Measurements from ENCODE around the gene VPS25. TPM values are rescaled to one million over a fixed set of nuclear protein-coding genes. Genes with fewer than 3 reads are reported as not detected.
"Not testable (repeated sequence)": the region's sequence is repeated elsewhere in the genome, so short reads cannot be mapped to it uniquely, and the experiment has no call there.

VPS25 gene
- 33.2 TPM for total RNA-seq (ENCODE audit: insufficient read depth, low replicate concordance)

DNA sequence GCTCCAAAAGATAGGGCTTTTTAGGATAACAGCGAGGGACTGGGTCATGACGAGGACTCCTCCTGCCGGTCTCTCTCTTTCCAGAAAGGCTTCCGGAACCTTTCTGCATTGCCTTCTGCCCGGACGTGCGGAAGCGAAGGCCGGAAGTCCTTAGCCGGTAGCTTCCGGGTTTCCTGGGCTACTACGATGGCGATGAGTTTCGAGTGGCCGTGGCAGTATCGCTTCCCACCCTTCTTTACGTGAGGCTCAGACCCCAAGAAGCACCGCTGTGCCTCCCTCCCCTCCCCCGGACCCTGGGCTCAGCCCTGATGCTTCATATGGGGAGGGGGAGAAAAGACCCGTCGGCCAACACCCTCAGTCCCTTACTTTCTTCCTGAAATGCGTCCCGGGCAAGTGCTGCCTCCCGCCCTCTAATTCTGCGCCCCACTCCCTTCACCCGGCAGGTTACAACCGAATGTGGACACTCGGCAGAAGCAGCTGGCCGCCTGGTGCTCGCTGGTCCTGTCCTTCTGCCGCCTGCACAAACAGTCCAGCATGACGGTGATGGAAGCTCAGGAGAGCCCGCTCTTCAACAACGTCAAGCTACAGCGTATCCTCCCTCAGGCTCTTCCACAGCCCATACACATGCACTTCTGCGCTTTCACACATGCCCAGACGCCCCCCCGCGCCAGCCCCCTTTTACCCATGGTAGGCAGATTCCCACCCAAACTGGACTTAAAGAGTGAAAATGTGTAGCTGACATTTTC, at the start of gene VPS25:
Gene VPS25, plus strand, starts transcription at position 160 of the 746 bp plus-strand sequence. Its CDS starts 27 bp downstream, at position 187.
- peak; percentile 87 for DNase-seq (ENCODE audit: low spot score)

GRCh38 chr17:42723636-42724035, 49.6 kb upstream of the VPS25 start:
- no peak for DNase-seq (ENCODE audit: low spot score)

DNA sequence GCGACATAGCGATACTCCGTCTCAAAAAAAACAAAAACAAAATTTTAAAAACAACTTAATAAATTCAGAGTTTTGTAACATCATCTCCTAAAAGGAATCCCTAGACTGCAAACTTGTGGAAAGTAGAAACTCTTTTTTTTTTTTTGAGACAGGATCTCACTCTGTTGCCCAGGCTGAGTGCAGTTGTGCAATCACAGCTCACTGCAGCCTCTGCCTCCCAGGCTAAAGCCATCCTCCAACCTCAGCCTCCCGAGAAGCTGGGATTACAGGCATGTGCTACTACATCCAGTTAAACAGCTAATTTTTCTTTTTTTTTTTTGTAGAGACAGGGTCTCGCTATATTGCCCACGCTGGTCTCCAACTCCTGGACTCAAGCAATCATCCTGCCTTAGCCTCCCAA, 48.1 kb upstream of the VPS25 start:
- no peak for DNase-seq (ENCODE audit: low spot score)

DNA sequence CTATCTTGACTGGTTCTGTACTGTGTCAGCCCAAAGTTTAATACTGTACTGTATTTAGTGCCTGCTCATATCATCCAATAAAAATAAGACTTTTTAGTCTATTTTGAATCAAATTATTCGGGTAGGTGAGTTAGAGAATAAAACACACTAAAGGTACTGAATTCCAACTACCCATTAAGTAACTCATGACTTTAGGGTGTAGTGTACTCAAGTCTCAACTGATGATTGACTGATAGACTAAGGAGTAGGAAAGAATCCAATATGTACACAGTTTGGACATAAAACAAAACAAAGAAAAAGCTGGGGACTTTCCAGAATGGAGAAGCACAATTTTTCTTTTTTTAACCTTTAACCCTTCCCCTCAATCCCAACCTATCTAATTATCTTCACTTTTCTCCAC, 32.5 kb upstream of the VPS25 start:
- DNase-seq (ENCODE audit: low spot score) = no peak

DNA sequence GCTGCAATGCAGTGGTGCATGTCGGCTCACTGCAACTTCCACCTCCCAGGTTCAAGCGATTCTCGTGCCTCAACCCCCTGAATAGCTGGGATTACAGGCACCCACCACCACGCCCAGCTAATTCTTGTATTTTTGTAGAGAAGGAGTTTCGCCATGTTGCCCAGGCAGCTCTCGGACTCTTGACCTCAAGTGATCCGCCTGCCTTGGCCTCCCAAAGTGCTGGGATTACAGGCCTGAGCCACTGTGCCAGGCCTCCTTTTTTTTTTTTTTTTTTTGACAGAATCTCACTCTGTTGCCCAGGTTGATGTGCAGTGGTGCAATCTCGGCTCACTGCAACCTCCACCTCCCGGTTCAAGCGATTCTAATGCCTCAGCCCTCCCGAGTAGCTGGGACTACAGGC, 30.3 kb upstream of the VPS25 start:
- not testable (repeated sequence) for DNase-seq (ENCODE audit: low spot score)

DNA sequence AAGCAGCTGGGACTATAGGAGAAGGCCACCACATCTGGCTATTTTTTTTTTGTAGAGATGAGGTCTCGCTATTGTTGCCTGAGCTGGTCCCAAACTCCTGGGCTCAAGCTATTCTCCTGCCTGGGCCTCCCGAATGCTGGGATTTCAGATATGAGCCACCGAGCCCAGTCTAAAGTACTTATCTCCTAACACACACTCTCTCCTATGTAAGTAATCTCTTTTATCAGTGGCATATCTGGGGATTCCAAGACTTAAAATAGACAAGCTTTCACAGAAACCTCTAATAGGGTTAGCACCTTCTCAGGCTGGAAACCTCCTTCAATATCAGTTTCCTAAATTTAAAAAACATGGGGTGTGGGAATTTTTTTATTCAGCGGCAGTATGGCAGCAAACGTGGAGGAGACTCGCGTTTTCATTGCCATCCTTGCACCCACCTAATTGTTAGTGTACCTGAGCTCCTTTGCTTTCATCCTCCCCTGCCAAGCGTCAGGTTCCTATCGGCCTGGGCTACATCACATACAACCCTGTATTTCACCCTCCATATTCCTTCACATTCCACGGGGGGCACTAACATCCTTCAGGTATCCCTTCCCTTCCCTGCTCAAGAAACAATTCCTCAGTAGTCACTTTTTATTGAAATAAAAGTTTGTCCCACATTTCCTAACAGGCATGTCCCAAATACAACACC, 29.5 kb upstream of the VPS25 start:
- DNase-seq (ENCODE audit: low spot score) = no peak

DNA sequence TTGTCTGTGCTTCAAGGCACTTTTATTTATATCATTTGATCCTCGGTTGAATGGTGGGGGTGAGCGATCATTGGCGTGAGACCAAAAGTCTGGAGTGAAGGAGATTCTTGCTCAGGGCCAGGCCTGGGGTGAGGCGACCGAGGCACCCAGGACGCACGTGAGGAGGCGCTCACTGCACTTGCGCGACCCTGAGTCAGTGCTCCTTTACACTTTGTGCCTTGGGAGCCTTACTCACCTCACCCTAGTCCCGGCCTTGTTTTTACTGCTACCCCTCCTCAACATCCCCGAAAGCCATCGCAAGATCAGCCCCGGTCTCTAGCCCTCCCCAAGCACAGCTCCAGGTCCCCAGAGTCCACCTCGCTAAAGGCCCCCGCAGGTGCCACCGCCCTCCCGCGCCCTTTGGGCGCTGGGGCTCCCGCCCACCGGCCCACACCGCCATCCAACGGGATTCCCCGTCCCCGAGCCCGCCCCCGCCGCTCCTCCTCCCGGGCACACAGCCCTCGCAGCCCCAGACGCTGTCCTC, 28.9 kb upstream of the VPS25 start:
- no peak for DNase-seq (ENCODE audit: low spot score)

- peak; percentile 94 for DNase-seq (ENCODE audit: low spot score)
Measured at GRCh38 chr17:42744806-42745617, 28.2 kb upstream of the VPS25 start, which contains the start of gene EZH1. EZH1 (minus strand) TSS chr17:42745040; CDS start chr17:42728941, 16,099 bp downstream.

GRCh38 chr17:42748202-42748907, 24.9 kb upstream of the VPS25 start:
- no peak for DNase-seq (ENCODE audit: low spot score)

- DNase-seq (ENCODE audit: low spot score) = no peak
Measured at GRCh38 chr17:42748908-42749798, 24.1 kb upstream of the VPS25 start.

- peak; percentile 34 for DNase-seq (ENCODE audit: low spot score)
Measured at GRCh38 chr17:42750739-42751344, 22.4 kb upstream of the VPS25 start.

DNA sequence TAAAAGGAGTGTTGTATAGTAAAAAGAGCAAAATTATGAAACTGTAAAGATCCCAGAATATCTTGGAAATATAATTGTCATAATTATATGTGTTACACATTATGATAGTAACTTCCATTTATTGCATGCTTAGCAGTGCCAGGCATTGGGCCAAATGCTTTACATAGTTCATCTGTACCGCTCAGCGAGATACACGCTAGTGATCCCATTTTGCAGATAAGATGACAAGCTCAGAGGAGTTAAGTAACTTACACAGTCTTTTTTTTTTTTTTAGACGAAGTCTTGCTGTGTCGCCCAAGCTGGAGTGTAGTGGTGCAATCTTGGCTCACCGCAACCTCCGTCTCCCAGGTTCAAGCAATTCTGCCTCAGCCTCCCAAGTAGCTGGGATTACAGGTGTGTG, 21.6 kb upstream of the VPS25 start:
- peak; percentile 49 for DNase-seq (ENCODE audit: low spot score)

DNA sequence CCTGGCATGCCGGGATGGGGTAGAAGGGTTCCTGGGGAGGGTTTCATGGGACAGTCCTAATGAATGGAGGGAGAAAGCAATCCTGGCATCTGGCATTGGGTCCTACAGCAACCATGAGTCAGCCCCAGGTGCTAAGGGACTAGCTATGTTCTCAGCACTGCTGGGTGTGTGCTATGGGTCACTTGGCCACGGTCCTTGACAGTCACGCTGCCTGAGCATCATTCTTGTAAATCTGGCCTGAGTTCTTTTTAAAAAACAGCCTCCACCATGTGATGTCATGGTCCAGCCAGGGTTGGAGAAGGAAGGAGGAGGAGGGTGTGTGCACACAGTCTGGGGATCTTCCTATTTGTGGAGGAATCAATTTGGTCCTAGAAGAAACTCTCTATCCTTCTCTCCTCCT, 18.5 kb upstream of the VPS25 start:
- no peak for DNase-seq (ENCODE audit: low spot score)

- DNase-seq (ENCODE audit: low spot score) = no peak
Measured at GRCh38 chr17:42759982-42760651, 13.1 kb upstream of the VPS25 start.

- DNase-seq (ENCODE audit: low spot score) = peak; percentile 53
Measured at GRCh38 chr17:42760652-42761581, 12.3 kb upstream of the VPS25 start, which contains the start of gene RAMP2. RAMP2 (plus strand) TSS chr17:42761227; CDS start chr17:42761262, 35 bp downstream.

- DNase-seq (ENCODE audit: low spot score) = no peak
Measured at GRCh38 chr17:42761638-42762037, 11.6 kb upstream of the VPS25 start.

DNA sequence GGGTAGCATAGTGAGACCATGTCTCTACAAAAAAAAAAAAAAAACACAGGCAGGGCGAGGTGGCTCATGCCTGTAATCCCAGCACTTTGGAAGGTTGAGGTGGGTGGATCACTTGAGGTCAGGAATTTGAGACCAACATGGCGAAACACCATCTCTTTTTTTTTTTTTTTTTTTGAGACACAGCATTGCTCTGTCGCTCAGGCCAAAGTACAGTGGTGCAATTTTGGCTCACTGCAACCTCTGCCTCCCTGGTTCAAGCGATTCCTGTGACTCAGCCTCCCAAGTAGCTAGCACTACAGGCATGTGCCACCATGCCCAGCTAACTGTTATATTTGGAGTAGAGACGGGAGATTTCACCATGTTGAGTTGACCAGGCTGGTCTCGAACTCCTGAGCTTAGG, 7.1 kb upstream of the VPS25 start:
- no peak for DNase-seq (ENCODE audit: low spot score)

DNA sequence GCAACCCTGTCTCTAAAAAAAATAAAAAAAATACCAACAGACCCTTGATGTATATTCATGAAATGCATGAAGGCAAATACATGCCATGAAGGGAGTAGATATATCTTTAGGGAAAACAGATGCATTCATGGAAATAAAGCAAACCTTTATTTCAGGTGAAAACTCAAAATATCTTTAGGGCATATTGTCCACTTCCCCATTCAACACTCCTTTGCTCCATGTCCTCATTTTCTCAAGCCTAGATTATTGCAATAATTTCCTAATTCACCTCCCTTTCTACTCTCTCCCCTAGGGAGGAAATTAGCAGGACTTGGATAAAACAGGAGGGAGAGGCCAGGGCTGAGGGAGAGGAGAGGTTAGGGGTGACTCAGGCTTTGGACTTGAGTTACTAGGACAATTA, 5.7 kb upstream of the VPS25 start:
- DNase-seq (ENCODE audit: low spot score) = no peak

Measured in umbilical cord (tissue), 2 donors.